GM18861 (cell line): ENCODE results near the gene PLVAP.

ENCODE experiments used
- ATAC-seq: cut with Tn5 transposase; IDR thresholded peaks from one replicate; pipeline ENCODE4 v1.9.1; 2021; ENCODE audit not compliant: unreplicated experiment

The PLVAP gene, protein sequence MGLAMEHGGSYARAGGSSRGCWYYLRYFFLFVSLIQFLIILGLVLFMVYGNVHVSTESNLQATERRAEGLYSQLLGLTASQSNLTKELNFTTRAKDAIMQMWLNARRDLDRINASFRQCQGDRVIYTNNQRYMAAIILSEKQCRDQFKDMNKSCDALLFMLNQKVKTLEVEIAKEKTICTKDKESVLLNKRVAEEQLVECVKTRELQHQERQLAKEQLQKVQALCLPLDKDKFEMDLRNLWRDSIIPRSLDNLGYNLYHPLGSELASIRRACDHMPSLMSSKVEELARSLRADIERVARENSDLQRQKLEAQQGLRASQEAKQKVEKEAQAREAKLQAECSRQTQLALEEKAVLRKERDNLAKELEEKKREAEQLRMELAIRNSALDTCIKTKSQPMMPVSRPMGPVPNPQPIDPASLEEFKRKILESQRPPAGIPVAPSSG

DNA sequence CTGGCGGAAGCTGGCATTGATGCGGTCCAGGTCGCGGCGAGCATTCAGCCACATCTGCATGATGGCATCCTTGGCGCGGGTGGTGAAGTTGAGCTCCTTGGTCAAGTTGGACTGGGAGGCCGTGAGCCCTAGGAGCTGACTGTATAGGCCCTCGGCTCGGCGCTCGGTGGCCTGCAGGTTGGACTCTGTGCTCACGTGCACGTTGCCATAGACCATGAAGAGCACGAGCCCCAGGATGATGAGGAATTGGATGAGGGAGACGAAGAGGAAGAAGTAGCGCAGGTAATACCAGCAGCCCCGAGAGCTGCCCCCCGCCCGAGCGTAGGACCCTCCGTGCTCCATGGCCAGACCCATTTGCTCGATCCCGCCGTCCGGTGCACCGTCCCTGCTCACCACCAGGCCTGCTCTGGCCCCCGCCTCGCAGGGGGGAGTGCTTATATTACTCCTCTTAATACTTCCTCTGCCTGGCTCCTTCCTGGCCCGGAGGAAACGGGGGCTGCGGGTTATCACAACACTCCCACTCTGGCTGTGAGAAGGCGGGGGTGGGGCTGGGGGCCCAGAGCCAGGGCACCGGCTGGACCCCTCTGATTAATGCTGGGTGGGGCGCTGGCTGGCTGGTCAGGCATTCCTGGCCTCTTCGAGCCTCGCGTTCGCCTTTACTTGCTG is at the start of gene PLVAP:
TSS of gene PLVAP (minus strand) at position 408 of the 666 bp plus-strand sequence. CDS start at position 354, 54 bp downstream.
- ATAC-seq = no peak

DNA sequence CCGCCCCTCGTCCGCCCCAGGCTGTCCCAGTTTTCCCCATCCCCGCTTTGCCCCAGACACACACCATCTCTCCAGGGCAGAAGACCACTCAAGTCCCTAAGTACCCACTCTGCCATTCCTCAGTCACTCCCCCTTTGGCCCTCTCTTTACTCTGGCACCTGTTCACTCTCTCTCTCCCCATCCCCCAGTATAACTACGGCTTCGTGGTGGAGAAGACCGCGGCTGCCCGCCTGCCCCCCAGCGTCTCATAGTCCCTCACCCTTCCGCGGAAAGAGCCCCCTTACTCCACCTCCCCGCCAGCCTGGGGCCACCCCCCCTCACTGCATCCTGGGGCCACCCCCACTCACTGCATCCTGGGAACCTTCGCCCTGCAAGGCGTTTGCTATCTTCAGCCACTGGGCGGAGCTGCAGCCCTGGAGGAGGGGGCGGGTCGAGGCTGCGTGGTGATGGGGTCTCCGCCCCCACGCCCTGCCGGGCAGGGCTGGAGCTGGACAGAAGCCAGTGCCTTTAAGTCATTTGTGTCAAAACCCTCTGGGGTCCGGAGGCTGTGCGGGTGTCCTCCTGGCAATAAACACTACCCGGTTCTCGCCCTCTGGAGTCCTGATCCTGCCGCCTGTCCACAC is 47.7 kb upstream of the PLVAP start:
- ATAC-seq = no peak

DNA sequence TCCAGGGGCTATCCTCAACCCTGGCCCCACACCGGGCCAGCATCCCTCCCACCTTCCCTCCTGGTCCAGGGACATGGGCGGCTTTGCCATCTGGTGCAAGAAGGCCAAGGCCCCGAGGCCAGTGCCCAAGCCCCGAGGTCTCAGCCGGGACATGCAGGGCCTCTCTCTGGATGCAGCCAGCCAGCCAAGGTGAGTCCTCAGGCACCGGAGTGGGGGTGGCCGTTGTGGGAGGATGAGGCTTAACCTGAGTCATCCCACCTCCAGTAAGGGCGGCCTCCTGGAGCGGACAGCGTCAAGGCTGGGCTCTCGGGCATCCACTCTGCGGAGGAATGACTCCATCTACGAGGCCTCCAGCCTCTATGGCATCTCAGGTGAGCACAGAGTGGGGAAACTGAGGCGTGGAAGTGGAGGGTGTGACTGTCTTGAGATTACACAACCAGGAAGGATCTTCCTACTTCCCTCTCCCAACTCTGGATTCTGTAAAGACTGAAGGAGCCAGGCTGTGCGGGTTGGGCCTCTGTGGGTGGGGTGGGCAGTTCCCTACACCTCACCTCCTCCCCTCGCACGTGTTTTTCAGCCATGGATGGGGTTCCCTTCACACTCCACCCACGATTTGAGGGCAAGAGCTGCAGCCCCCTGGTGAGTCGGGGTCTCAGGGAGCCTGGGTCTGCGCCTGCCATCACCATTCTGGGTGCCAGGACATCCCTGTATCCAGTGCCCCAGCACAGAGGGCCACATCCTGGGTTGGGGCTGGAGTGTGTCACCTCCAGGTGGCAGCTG is 46.5 kb upstream of the PLVAP start:
- no peak for ATAC-seq

DNA sequence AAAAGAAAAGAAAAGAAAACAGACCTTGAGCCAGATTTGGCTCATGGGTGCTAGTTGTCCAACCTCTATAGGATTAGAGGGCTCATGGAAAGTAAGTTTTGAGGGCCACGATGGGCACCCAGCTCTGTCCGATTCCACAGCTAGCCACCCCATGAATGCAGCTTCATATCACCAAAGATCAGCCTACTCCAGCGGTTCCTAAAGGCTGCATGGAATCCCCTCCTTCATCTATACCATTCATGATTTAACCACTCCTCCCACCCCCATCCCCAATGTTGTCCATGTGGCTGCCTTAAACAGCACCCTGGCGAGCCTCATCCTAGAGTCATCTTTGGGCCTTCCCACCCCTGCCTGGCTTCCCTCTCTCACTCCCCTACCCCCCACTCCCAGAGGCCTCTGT is 44.8 kb upstream of the PLVAP start:
- ATAC-seq = no peak

DNA sequence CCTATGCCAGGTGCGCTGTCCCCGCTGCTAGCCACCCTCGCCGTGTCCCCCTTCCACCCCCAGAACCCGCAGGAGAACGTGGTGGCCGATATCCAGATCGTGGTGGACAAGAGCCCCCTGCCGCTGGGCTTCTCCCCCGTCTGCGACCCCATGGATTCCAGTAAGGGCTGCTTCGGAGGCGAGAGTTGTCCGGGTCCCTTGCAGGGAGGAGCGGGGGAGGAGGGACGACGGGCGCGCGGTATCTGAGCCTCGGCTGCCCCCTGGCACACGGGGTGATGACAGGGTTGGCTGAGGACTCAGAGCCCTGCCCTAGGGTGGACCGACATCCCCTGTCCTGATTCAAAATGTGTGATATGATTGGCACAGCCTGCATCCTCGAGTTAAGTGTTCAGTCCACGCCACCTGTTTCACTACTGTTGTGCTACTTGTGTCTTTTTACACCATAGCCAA is 43.4 kb upstream of the PLVAP start:
- ATAC-seq = no peak

DNA sequence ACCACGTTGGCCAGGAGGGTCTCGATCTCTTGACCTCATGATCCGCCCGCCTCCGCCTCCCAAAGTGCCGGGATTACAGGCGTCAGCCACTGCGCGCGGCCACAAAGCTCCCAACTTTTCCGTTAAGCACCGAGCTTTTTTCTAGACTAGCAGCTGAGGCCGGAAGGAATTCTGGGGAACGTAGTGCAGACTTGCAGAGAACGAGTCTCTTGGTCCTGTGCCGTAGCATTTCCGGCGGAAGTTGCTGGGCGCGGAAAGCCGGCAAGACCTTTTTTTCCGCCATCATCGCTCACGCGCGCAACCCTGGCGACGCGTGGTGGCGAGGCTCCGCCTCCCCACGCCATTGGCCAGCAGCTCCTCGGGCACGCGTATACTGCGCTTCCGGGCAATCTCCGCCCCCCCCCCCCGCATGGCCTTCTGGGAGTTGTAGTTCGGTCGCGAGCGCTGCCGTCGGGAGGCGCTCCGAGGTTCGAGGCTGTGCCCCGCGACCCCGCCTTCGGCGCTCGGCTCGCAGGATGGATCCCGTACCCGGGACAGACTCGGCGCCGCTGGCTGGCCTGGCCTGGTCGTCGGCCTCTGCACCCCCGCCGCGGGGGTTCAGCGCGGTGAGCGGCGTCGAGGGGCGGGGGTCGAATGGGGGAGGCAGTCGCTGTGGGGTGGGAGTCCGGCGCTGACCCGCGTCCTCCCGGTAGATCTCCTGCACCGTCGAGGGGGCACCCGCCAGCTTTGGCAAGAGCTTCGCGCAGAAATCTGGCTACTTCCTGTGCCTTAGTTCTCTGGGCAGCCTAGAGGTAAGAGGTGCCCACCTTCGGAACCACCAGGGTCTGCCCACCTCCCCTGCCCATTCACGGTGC is 42.7 kb upstream of the PLVAP start, which contains the start of gene MVB12A:
TSS of gene MVB12A (plus strand) at position 427 of the 854 bp plus-strand sequence. CDS start at position 516, 89 bp downstream.
- peak; percentile 77 for ATAC-seq

DNA sequence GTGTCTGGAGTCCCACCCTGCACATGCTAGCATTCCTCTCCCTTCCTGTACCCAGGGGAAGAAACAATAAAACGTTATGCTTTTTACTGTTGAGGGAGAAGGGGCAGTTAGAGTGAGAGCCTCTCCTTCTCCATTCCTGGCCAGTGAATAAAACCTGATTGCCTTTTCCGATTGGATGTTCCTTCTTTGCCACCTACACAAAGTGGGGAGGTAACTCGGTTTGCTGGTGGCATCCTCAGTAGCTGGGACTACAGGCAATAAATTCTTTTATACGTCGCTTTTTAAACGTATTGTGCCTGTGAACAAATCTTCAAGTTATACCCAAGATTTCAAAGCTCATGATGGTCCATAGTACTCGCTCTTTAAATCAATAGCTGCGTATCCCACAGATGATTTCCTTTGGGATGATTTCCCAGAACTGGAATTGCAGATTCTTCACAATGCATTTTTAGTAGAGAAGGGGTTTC is 42.0 kb upstream of the PLVAP start:
- no peak for ATAC-seq

DNA sequence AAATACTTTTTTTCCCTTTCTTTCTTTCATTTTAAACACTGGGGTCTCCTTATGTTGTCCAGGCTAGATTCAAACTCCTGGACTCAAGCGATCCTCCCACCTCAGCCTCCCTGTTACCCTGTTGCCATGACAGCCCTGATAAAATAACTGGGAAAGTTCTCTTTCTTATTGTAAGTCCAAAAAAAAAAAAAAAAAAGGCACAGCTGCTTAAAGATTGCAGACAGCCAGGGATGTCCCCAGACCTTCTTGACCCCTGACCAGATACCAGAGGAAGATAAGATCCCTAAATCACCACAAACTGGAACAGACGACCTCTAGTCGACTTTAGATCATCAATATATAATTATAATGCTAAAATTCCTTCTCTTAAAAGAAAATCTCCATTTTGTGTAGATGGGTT is 41.6 kb upstream of the PLVAP start:
- no peak for ATAC-seq

DNA sequence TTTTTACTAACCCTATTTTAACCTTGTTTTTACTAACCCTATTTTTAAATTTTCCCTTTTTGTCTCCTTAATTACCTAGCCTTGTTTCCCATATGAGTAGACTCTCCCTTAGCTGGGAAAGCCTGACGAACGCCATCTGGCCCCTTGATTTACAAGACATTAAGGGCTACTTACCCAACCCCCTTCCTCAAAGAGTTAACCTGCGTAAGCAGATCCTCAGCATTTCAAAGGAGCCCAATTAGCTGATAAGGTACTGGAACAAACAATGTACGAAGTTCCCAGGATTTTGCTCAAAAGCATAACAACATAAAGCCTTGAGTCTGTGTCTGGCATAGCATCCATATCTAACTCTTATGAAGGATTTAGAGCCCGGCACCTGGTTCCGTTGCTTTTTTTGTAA is 38.0 kb upstream of the PLVAP start:
- no peak for ATAC-seq

DNA sequence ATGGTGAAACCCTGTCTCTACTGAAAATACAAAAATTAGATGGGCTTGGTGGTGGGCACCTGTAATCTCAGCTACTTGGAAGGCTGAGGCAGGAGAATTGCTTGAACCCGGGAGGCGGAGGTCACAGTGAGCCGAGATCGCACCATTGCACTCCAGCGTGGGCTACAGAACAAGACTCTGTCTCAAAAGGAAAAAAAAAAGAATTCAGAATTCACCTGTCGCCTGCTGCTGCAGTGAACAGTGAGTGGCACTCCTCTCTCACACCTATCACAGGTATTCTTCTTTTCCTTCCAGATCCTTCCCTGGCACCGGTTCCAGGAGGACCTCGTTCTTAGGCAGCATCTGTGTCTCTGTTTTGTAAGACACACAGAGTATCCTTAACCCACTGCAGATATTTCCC is 37.0 kb upstream of the PLVAP start:
- ATAC-seq = no peak

DNA sequence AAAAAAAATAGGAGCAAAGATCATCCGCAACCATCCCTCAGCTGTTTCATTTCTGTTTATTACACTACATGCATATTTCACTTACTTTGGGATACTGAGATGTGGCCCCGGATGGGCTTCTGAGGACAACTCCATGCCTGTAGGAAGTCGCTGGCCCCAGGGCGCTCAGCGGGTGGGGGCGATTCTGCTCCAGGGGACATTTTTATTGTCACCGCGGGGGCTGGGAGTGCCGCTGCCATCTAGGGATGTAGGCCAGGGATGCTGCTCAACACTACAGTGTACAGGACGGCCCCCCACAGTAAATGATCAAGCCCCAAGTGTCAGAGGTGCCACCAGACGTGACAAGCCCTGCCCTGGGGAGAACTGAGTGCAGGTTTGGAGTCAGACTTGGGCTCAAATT is 34.7 kb upstream of the PLVAP start:
- ATAC-seq = no peak

DNA sequence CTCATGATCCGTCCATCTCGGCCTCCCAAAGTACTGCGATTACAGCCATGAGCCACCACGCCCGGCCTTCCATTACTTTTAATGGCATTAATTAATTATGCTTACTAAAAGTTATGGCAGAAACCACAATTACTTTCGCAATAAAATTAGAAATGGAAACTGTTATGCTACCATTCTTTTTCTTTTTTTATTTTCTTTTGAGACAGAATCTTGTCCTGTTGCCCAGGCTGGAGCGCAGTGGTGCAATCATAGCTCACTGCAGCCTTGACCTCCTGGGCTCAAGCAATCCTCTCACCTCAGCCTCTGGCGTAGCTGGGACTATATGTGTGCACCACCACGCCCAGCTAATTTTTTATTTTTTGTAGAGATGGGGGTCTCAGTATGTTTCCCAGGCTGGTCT is 32.8 kb upstream of the PLVAP start:
- no peak for ATAC-seq

DNA sequence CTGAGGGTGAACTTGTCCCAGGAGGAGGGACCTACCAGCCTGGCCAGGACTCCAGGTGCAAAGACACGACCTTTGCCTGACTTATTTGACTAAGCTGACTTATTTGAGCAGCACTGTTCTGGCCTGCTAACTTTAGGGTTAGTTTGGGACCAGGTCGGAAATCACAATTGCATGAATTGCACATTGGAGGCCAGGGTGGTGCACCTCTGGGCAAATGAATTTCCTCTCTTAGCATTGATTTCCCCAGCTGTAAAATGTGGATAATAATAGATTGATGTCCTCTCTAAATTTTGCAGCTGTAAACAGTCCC is 29.7 kb upstream of the PLVAP start:
- ATAC-seq = no peak

DNA sequence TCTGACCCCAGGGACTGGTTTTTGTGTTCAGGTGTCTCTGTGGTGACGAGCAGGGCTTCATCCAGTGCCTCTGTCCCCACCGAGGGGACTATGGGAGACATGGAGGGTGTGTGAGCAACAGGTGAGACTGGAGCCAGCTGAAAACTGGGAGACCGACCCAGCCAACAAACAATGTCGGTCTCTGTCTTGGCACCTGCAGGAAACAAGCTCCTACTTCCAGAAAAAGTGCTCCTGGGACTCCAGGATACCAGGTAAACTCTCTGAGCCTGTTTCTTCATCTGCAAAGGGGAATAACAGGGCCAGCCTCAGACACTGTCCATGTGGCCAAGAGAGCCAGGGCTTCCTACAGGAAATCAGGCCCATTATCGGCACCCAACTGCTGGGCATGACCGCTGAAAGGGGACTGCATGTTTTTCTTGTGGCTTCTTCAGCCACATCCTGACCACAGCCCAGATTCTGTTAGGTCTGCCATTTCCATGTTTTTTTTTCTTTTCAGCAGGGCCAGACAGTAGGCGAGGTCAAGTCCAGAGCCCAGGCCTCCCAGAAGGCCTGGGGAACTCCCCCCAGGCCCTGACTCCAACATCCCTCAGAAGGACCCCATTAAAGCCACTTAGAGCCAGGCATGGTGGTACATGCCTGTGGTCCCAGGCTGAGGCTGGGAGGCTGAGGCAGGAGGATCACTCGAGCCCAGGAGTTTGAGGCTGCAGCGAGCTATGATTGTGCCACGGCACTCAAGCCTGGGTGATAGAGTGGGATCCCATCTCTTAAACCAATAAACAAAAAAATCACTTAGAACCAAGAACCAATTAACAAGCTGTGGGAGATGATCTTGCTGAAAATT is 29.1 kb upstream of the PLVAP start:
- ATAC-seq = no peak

DNA sequence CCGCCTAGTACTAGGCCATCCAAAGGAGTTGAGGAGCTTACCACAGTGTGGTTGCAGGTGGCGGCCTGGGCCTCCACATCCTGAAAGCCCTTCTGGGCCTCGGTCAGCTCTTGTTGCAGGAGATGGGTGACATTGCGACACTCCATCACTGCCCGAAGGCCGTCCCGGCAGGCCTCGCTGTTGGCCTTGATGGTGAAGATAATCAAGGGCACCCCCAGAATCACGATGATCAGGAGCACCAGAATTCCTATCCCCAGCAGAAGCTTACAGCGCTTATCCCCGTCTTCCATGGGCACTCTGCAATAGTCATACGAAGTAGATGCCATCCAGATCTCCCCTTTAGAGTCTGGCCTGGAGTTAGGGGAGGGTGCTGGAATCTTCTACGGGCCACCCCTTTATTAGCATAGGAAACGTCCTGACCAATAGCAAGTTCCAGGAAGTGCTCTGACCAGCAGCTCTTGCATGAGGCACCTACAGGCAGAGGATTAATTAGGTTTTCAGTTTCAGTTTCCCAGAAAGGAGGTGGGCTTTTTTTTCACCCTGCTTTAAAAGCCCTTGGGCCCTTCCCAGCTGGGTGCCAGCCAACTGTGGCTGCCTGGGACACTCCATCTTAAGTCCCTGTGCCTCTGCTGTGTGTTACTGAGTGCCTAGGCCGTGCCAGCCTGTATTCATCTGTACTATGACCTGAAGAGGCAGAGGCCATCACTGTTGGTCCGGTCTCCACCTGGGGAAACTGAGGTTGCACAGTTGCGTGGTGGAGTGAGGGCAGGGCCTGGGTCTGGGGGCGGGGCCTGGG is 28.3 kb upstream of the PLVAP start, which contains the start of gene BST2:
TSS of gene BST2 (minus strand) at position 381 of the 796 bp plus-strand sequence. CDS start at position 326, 55 bp downstream.
- peak; percentile 66 for ATAC-seq

DNA sequence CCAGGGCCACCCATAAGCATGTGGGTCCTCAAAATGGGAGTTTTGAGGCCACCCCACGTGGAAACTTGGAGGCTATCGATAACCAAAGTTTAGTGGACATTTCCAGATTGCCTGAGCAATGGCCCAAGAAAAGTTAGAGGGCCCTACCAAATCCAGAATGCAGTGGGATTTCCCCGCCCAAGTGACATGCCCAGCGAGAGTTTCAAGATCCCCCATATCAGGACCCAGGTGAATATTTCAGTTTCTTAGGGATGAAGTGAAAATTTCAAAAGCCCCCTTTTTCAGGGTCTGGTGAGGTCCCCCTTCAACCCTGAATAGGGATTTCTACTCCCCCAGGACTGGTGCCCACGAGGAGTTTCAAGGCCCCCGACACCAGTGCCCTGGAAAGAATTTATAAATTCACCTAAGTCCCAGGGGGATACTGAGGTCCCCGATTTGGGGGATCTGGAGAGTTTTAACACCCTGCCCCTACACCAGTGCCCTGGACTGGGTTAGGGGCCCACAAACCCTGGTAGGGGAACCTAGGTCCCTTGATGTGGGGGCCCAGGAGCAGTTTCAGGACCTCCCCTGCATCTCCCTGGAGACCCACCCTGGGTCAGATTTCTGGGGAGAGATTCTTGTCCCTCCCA is 27.6 kb upstream of the PLVAP start:
- no peak for ATAC-seq

DNA sequence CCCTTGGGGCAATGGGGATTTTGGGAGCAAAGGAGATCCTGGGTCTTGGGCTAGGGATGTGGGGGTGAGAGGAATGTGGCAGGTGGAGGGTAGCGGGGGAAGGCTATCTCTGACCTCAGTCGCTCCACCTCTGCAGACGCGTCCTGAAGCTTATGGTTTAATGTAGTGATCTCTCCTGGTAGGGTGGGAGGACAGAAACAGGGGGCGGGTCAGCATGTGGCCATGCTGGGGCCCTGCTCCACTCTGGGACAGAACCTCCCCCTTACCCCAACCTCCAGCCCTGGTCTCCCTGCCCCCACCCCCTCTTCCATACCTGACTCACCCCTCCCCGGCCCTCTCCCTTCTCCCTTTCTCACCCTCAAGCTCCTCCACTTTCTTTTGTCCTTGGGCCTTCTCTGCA is 26.9 kb upstream of the PLVAP start:
- no peak for ATAC-seq
